Neural progenitor cell (in vitro differentiated cells): ENCODE measurements around the gene ZNRF4. TPM values are rescaled to one million over a fixed set of nuclear protein-coding genes. Genes with fewer than 3 reads are reported as not detected.

ENCODE experiments used
- DNase-seq: peaks from one replicate; pipeline ENCODE4 v3.0.0-alpha.2; 2016; ENCODE audit warnings: low spot score
- H2AFZ ChIP-seq: fragments of 200-600 bp; sonication (generic); replicated peaks from 2 replicates; pipeline ENCODE4 v1.6.1; 2016; ENCODE audit warnings: antibody characterized with exemption
- H3F3A ChIP-seq: fragments of 200-600 bp; sonication (generic); 2 replicates; pipeline ENCODE4 v1.6.1; 2016; ENCODE audit warnings: antibody characterized with exemption, low read depth
- H3K27ac ChIP-seq: fragments of 200-600 bp; sonication (generic); 2 replicates; pipeline ENCODE4 v1.5.1; 2016; ENCODE audit warnings: mild to moderate bottlenecking
- H3K27me3 ChIP-seq: fragments of 200-600 bp; sonication (generic); 2 replicates; pipeline ENCODE4 v1.6.1; 2016; ENCODE audit warnings: mild to moderate bottlenecking, moderate library complexity
- H3K36me3 ChIP-seq: fragments of 200-600 bp; sonication (generic); 2 replicates; pipeline ENCODE4 v1.5.1; 2016
- H3K4me1 ChIP-seq: fragments of 200-600 bp; sonication (generic); 2 replicates; pipeline ENCODE4 v1.6.1; 2016; ENCODE audit warnings: mixed run types
- H3K4me2 ChIP-seq: fragments of 200-600 bp; sonication (generic); 2 replicates; pipeline ENCODE4 v1.6.1; 2016
- H3K4me3 ChIP-seq: fragments of 200-600 bp; sonication (generic); 2 replicates; pipeline ENCODE4 v1.5.1; 2016
- H3K79me2 ChIP-seq: fragments of 200-600 bp; sonication (generic); 2 replicates; pipeline ENCODE4 v1.6.1; 2016; ENCODE audit warnings: low read depth
- H3K9ac ChIP-seq: fragments of 200-600 bp; sonication (generic); 2 replicates; pipeline ENCODE4 v1.6.1; 2016
- H3K9me3 ChIP-seq: fragments of 200-600 bp; sonication (generic); 2 replicates; pipeline ENCODE4 v1.5.1; 2016; ENCODE audit warnings: low read depth
- H4K20me1 ChIP-seq: fragments of 200-600 bp; sonication (generic); 2 replicates; pipeline ENCODE4 v1.6.1; 2016; ENCODE audit warnings: low read depth
- H3K27ac Mint-ChIP-seq: 3 replicates; pipeline ENCODE4 v1.8.0; 2021; ENCODE audit warnings: mixed read lengths
- H3K27me3 Mint-ChIP-seq: 2 replicates; pipeline ENCODE4 v1.8.0; 2022; ENCODE audit warnings: low read depth, mild to moderate bottlenecking, inconsistent platforms, moderate library complexity, mixed read lengths; ENCODE audit not compliant: insufficient read depth
- H3K36me3 Mint-ChIP-seq: 3 replicates; pipeline ENCODE4 v1.8.0; 2021; ENCODE audit warnings: mixed read lengths
- H3K4me1 Mint-ChIP-seq: 3 replicates; pipeline ENCODE4 v1.8.0; 2021; ENCODE audit warnings: mixed read lengths
- H3K4me3 Mint-ChIP-seq: 3 replicates; pipeline ENCODE4 v1.8.0; 2021; ENCODE audit warnings: mild to moderate bottlenecking, moderate library complexity, mixed read lengths
- H3K9me3 Mint-ChIP-seq: 3 replicates; pipeline ENCODE4 v1.8.0; 2020; ENCODE audit warnings: mixed read lengths
- CTCF ChIP-seq: fragments of 200-600 bp; sonication (generic); IDR thresholded peaks from 2 replicates; pipeline ENCODE4 v1.5.1; 2017; ENCODE audit warnings: antibody characterized with exemption, mild to moderate bottlenecking
- EZH2 ChIP-seq: fragments of 200-600 bp; sonication (generic); IDR thresholded peaks from 2 replicates; pipeline ENCODE4 v1.6.1; 2017; ENCODE audit warnings: antibody characterized with exemption, mild to moderate bottlenecking, moderate library complexity
- EZH2phosphoT487 ChIP-seq: fragments of 200-600 bp; sonication (generic); IDR thresholded peaks from 2 replicates; pipeline ENCODE4 v1.6.1; 2017; ENCODE audit warnings: antibody characterized with exemption
- total RNA-seq: library from RNA; depleted of rRNA; stranded (reverse); fragments of >200 nt; gene quantifications from 2 replicates; pipeline ENCODE4 v1.2.3, GENCODE V29; 2015; ENCODE audit warnings: low replicate concordance

Gene ZNRF4
- total RNA-seq, 1 donor from 2014 or later: not detected

DNA sequence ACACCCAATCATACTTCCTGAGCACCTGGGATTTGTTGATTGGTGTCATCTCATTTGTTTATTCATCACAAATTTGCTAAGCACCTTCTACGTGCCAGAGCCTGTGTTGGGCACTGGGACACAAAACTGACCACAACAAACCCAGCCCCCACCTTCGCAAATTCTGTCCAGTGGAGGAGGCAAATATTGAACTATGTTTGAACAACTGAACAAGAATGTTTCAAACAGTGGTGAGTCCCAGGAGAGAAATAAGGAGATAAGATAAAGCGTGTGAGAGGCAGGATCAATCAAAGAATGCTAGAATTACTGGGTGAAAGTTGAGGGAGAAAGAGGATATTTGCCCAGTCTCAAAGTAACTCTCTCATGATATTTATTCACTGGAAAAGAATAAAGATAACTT is 8.7 kb downstream of the ZNRF4 start:
- Histone ChIP-seq H3K27me3 (no peaks in the 10 kb centered on the region), H3K9ac (no peak overlapping the region), H2AFZ (no peak overlapping the region), H3K36me3 (no peaks in the 10 kb centered on the region), H3K4me2 (no peak overlapping the region), H3K27ac (no peak overlapping the region), H4K20me1 (no peaks in the 10 kb centered on the region), H3K9me3 (no peaks in the 10 kb centered on the region), H3K4me1 (no peaks in the 10 kb centered on the region), H3F3A (no peaks in the 10 kb centered on the region), H3K4me3 (no peak overlapping the region), H3K79me2 (no peaks in the 10 kb centered on the region)
- peak overlapping the region; percentile 19 for H3K27ac Mint-ChIP-seq
- H3K36me3 Mint-ChIP-seq: no peaks in the 10 kb centered on the region
- peaks cover 13% of the 10 kb centered on the region for H3K27me3 Mint-ChIP-seq
- H3K9me3 Mint-ChIP-seq: peaks cover 9% of the 10 kb centered on the region
- DNase-seq: no peak
- TF ChIP-seq EZH2 (no peak), CTCF (no peak), EZH2phosphoT487 (no peak)
- H3K4me3 Mint-ChIP-seq: no peak overlapping the region
- H3K4me1 Mint-ChIP-seq: peaks cover 14% of the 10 kb centered on the region

DNA sequence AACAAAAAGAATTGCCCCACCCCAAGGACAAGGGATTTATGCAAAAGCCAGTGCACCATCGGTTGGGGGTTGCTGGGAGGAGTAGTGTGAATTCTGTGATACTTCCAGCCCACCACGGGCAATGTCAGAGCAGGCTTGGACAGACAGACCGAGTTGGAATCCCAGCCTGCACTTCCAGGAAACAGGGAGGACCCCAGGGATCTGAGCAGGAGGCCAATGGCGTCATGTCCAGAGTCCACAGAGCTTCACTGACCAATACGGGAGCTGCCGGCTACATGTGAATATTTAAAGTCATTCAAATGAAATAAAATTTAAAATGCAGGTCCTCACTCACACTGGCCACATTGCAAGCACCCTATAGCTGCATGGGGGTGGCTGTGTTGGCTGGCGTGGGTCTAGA is 10.9 kb downstream of the ZNRF4 start:
- Histone ChIP-seq H4K20me1 (no peaks in the 10 kb centered on the region), H3K4me2 (no peak overlapping the region), H3K9ac (no peak overlapping the region), H3K79me2 (no peaks in the 10 kb centered on the region), H2AFZ (no peak overlapping the region), H3K4me1 (no peaks in the 10 kb centered on the region), H3K9me3 (no peaks in the 10 kb centered on the region), H3K4me3 (no peak overlapping the region), H3K36me3 (no peaks in the 10 kb centered on the region), H3F3A (no peaks in the 10 kb centered on the region), H3K27ac (no peak overlapping the region), H3K27me3 (no peaks in the 10 kb centered on the region)
- Mint-ChIP-seq H3K27ac (no peak overlapping the region), H3K4me1 (peaks cover 14% of the 10 kb centered on the region), H3K4me3 (no peak overlapping the region), H3K9me3 (peaks cover 9% of the 10 kb centered on the region), H3K36me3 (no peaks in the 10 kb centered on the region), H3K27me3 (peaks cover 16% of the 10 kb centered on the region)
- DNase-seq: no peak
- TF ChIP-seq EZH2: no peak
- TF ChIP-seq EZH2phosphoT487: no peak
- TF ChIP-seq CTCF: no peak

DNA sequence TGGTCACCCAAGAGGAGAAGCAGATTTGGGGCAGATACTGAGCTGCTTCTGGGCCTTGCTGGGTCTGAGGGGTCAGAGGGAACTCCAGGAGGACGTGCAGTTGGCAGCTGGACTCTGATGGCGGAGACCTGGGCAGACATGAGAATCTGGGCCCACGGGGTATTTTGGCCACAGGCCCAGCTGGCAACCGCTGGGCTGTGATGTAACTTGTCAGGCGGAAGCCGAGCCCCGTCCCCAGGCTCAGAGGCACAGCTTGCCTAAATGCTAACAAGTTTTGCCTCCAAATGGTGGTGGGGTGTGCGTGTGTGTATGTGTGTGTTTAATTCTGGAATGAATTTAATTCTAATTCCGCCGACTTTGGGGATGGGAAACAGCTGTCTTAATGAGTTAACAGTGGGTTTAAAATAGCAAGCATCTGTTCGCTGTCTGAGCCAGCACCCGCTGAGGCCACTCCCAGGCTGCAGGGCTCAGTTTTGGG is 11.6 kb downstream of the ZNRF4 start:
- DNase-seq: no peak

More for the DNA sequence above, 11.6 kb downstream of the ZNRF4 start:
- H2AFZ ChIP-seq: no peak overlapping the region
- Mint-ChIP-seq H3K4me1 (peaks cover 13% of the 10 kb centered on the region), H3K36me3 (no peaks in the 10 kb centered on the region), H3K9me3 (peaks cover 9% of the 10 kb centered on the region), H3K27me3 (peaks cover 16% of the 10 kb centered on the region), H3K4me3 (no peak overlapping the region), H3K27ac (peak overlapping the region; percentile 38)
- no peak for TF ChIP-seq EZH2phosphoT487
- TF ChIP-seq CTCF: no peak
- TF ChIP-seq EZH2: no peak
- no peaks in the 10 kb centered on the region for H3K36me3 ChIP-seq
- H3F3A ChIP-seq: no peaks in the 10 kb centered on the region
- no peaks in the 10 kb centered on the region for H4K20me1 ChIP-seq
- no peaks in the 10 kb centered on the region for H3K27me3 ChIP-seq
- no peak overlapping the region for H3K27ac ChIP-seq
- H3K4me3 ChIP-seq: no peak overlapping the region
- no peaks in the 10 kb centered on the region for H3K9me3 ChIP-seq
- no peaks in the 10 kb centered on the region for H3K4me1 ChIP-seq
- H3K9ac ChIP-seq: no peak overlapping the region
- no peak overlapping the region for H3K4me2 ChIP-seq
- H3K79me2 ChIP-seq: no peaks in the 10 kb centered on the region
